Measurements from ENCODE around the gene OR12D3. TPM values are rescaled to one million over a fixed set of nuclear protein-coding genes. Genes with fewer than 3 reads are reported as not detected.

Gene OR12D3
- polyA plus RNA-seq, 2 of the 4 experiments (the other 2 are of a cell fraction), result not detected

GRCh38 chr6:29414588-29414987 lies 39.5 kb upstream of the OR12D3 start, which contains the start of gene OR12D1:
Gene OR12D1 (plus strand): TSS chr6:29414928.
- TF ChIP-seq JUN (IDR thresholded peaks at IDR 0.05) (no peak), RCOR1 (IDR thresholded peaks at IDR 0.05; ENCODE audit: low read depth, low read length) (no peak), HOXB13 (CRISPR knock-in tag; IDR thresholded peaks at IDR 0.05; ENCODE audit: low read depth) (no peak), CHD2 (IDR thresholded peaks at IDR 0.05; ENCODE audit: low read length, partially characterized antibody) (no peak), HEYL (CRISPR knock-in tag; IDR thresholded peaks at IDR 0.05) (no peak), ATOH8 (CRISPR knock-in tag; IDR thresholded peaks at IDR 0.05; ENCODE audit: low read depth) (no peak), HOXB5 (CRISPR knock-in tag; IDR thresholded peaks at IDR 0.05) (no peak), EP300 (IDR thresholded peaks at IDR 0.05) (no peak), MAFK (IDR thresholded peaks at IDR 0.05; ENCODE audit: partially characterized antibody) (no peak), EHF (CRISPR knock-in tag; IDR thresholded peaks at IDR 0.05) (no peak), NFE2L2 (conservative IDR thresholded peaks at IDR 0.05; ENCODE audit: low read length) (no peak), MAX (IDR thresholded peaks at IDR 0.05) (no peak), FOSB (CRISPR knock-in tag; IDR thresholded peaks at IDR 0.05) (no peak), TP53 (CRISPR knock-in tag; IDR thresholded peaks at IDR 0.05) (no peak), CHD4 (IDR thresholded peaks at IDR 0.05; ENCODE audit: borderline replicate concordance) (no peak)
- TF ChIP-seq, protein P1, sequence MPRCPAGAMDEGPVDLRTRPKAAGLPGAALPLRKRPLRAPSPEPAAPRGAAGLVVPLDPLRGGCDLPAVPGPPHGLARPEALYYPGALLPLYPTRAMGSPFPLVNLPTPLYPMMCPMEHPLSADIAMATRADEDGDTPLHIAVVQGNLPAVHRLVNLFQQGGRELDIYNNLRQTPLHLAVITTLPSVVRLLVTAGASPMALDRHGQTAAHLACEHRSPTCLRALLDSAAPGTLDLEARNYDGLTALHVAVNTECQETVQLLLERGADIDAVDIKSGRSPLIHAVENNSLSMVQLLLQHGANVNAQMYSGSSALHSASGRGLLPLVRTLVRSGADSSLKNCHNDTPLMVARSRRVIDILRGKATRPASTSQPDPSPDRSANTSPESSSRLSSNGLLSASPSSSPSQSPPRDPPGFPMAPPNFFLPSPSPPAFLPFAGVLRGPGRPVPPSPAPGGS (IDR thresholded peaks at IDR 0.05), result no peak
- TF ChIP-seq, protein P2, sequence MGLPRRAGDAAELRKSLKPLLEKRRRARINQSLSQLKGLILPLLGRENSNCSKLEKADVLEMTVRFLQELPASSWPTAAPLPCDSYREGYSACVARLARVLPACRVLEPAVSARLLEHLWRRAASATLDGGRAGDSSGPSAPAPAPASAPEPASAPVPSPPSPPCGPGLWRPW (IDR thresholded peaks at IDR 0.05), result no peak
- no peak within 1 kb of the TSS for H3K4me2 ChIP-seq
- DNase-seq (ENCODE audit: low read depth in 1 of 2, low spot score in 1 of 2) (no peak), ATAC-seq (no peak), FAIRE-seq (no peak)
- H3K4me1 ChIP-seq, result no peaks in the 10 kb centered on the region
- H3K27ac ChIP-seq, result no peak within 1 kb of the TSS
- H3K9me3 ChIP-seq, result no peaks in the 10 kb centered on the region
- ChIA-PET POLR2A (no interaction called here), CTCF (interaction anchor here (1.1 kb wide), 1 partner anchor 175 kb away, joined by 3 read pairs; no protein-coding TSS in a partner anchor)
- H3K4me3 ChIP-seq, result no peak within 1 kb of the TSS

DNA sequence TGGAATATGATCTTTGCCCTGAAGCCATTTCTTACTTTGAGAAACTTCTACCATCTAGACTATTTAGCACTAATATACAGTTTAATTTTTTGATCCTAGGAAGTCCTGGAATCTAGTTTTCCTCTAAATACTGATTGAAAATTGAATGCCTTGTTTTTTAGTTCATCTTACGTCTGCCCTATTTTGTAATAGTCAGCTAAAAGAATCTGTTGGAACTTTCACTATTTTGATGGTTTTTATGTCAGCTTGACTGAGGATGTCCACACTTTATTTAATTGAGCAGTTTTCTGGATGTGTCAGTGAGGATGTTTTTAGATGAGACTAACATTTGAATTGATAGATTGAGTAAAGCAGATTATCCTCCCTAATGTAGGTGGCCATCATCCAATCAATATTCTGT lies 28.7 kb upstream of the OR12D3 start:
- H3K27ac ChIP-seq, result no peak overlapping the region
- 5% methylated on average over 1 of the region's 1 CpG for WGBS (ENCODE audit: missing lambda C conversion rate)
- FAIRE-seq (no peak), DNase-seq (ENCODE audit: low read depth in 1 of 2, low spot score in 1 of 2) (no peak), ATAC-seq (no peak)
- no peak overlapping the region for H3K4me2 ChIP-seq
- TF ChIP-seq MAFK (IDR thresholded peaks at IDR 0.05; ENCODE audit: partially characterized antibody) (peak; percentile 25), JUN (IDR thresholded peaks at IDR 0.05) (no peak)
- no peaks in the 10 kb centered on the region for H3K4me1 ChIP-seq
- POLR2A ChIA-PET, result no interaction called here
- CTCF ChIA-PET, result no interaction called here
- no peak overlapping the region for H3K4me3 ChIP-seq
- no peaks in the 10 kb centered on the region for H3K9me3 ChIP-seq

DNA sequence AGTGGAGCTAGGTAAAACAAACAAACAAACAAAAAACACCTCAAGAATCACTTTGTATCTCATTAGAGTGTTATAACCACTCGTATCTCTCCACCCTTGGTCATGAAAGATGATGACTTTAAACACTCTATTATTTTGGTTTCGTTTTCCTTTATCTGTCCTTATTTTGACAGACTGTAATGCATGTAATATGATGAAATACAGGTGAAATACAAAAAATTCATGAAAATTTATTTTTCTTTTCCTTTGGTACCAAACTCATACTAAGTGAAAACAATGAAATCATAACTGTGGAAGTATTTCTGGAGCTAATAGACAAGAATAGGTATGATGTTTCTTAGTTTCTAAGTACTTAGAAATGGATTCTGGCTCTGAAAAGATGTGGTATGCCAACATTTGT lies 24.4 kb upstream of the OR12D3 start:
- Histone ChIP-seq H3K9me3 (no peaks in the 10 kb centered on the region), H3K4me1 (no peaks in the 10 kb centered on the region), H3K4me2 (no peak overlapping the region), H3K27ac (no peak overlapping the region), H3K4me3 (no peak overlapping the region)
- DNase-seq (ENCODE audit: low read depth in 1 of 2, low spot score in 1 of 2), result no peak
- no peak for ATAC-seq
- no peak for FAIRE-seq
- TF ChIP-seq RCOR1 (IDR thresholded peaks at IDR 0.05; ENCODE audit: low read depth, low read length) (no peak), MAFK (IDR thresholded peaks at IDR 0.05; ENCODE audit: partially characterized antibody) (no peak)
- ChIA-PET POLR2A (no interaction called here), CTCF (no interaction called here)
- 0% methylated on average over 2 of the region's 2 CpGs for WGBS (ENCODE audit: missing lambda C conversion rate)

- DNase-seq (ENCODE audit: low read depth in 1 of 2, low spot score in 1 of 2), result no peak
- Histone ChIP-seq H3K4me1 (no peaks in the 10 kb centered on the region), H3K9me3 (no peaks in the 10 kb centered on the region), H3K27ac (no peak within 1 kb of the TSS), H3K4me2 (no peak within 1 kb of the TSS), H3K4me3 (no peak within 1 kb of the TSS)
- FAIRE-seq, result no peak
- CTCF ChIA-PET, result no interaction called here
- no peak for ATAC-seq
- POLR2A ChIA-PET, result no interaction called here
- TF ChIP-seq GATA3 (IDR thresholded peaks at IDR 0.05; ENCODE audit: borderline replicate concordance) (no peak), CHD4 (IDR thresholded peaks at IDR 0.05; ENCODE audit: borderline replicate concordance) (no peak), KDM5A (IDR thresholded peaks at IDR 0.05) (no peak), JUNB (IDR thresholded peaks at IDR 0.05) (no peak), SMC3 (IDR thresholded peaks at IDR 0.05) (no peak), MAFK (IDR thresholded peaks at IDR 0.05; ENCODE audit: partially characterized antibody) (no peak), EP300 (IDR thresholded peaks at IDR 0.05) (no peak), RAD21 (conservative IDR thresholded peaks at IDR 0.05 in 1 of 2, IDR thresholded peaks at IDR 0.05 in 1 of 2) (no peak), POLR2AphosphoS2 (conservative IDR thresholded peaks at IDR 0.05; ENCODE audit: low read length) (no peak), HOXA7 (CRISPR knock-in tag; IDR thresholded peaks at IDR 0.05) (no peak)
- TF ChIP-seq, protein P3, sequence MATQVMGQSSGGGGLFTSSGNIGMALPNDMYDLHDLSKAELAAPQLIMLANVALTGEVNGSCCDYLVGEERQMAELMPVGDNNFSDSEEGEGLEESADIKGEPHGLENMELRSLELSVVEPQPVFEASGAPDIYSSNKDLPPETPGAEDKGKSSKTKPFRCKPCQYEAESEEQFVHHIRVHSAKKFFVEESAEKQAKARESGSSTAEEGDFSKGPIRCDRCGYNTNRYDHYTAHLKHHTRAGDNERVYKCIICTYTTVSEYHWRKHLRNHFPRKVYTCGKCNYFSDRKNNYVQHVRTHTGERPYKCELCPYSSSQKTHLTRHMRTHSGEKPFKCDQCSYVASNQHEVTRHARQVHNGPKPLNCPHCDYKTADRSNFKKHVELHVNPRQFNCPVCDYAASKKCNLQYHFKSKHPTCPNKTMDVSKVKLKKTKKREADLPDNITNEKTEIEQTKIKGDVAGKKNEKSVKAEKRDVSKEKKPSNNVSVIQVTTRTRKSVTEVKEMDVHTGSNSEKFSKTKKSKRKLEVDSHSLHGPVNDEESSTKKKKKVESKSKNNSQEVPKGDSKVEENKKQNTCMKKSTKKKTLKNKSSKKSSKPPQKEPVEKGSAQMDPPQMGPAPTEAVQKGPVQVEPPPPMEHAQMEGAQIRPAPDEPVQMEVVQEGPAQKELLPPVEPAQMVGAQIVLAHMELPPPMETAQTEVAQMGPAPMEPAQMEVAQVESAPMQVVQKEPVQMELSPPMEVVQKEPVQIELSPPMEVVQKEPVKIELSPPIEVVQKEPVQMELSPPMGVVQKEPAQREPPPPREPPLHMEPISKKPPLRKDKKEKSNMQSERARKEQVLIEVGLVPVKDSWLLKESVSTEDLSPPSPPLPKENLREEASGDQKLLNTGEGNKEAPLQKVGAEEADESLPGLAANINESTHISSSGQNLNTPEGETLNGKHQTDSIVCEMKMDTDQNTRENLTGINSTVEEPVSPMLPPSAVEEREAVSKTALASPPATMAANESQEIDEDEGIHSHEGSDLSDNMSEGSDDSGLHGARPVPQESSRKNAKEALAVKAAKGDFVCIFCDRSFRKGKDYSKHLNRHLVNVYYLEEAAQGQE (IDR thresholded peaks at IDR 0.05), result no peak
Measured at GRCh38 chr6:29395331-29395730, 20.2 kb upstream of the OR12D3 start, which contains the start of gene OR12D2. Gene OR12D2 (plus strand): TSS chr6:29395631. CDS start chr6:29396700, 1,069 bp downstream.

All from A549 (cell line).